Endothelial cell of umbilical vein (primary cell): ENCODE data around the gene POLA1. TPM values are rescaled to one million over a fixed set of nuclear protein-coding genes. Genes with fewer than 3 reads are reported as not detected.

Experiments used
- BruUV-seq: library from RNA; stranded (reverse); fragments of 400-500 nt; replicated peaks from 2 replicates; lab custom pipeline; 2021; lab: Mats Ljungman, UMichigan
- CTCF ChIA-PET: fragments of 300-600, 350-600 bp; sonication (Branson Sonifier 250); formaldehyde crosslinking; loops from one replicate; lab custom pipeline; 2021; ENCODE audit warnings: antibody characterized with exemption, inconsistent platforms; lab: Charles Lee
- POLR2A ChIA-PET: fragments of 300-600, 350-600 bp; sonication (Branson Sonifier 250); formaldehyde crosslinking; loops from one replicate; lab custom pipeline; 2021; ENCODE audit warnings: antibody characterized with exemption, inconsistent platforms; lab: Charles Lee
- DNase-seq: peaks from one replicate; pipeline ENCODE4 v3.0.0-alpha.2; 2011; ENCODE audit warnings: low read depth, low spot score
- FAIRE-seq: peaks from 2 replicates; lab custom pipeline; 2011; peaks lifted over from hg19 to GRCh38; lab: Jason Lieb, UNC
- H2AFZ ChIP-seq: 2 replicates; pipeline ENCODE4 v1.6.0; 2012; ENCODE audit warnings: low read depth, low read length, control low read depth, inconsistent platforms
- H3K27ac ChIP-seq: 2 replicates; pipeline ENCODE4 v1.5.1; 2011; ENCODE audit warnings: low read depth, mild to moderate bottlenecking, control low read depth, low read length, moderate library complexity; ENCODE audit not compliant: insufficient read depth
- H3K27me3 ChIP-seq, 2 experiments: 2 replicates each; pipeline versions ENCODE4 v1.6.0 to v1.6.1; 2011; ENCODE audit warnings: low read length in 2 of 2, mixed read lengths in 1 of 2; ENCODE audit not compliant: control insufficient read depth in 2 of 2, insufficient read depth in 2 of 2
- H3K36me3 ChIP-seq, 2 experiments: 2 replicates in 1 of 2; 3 replicates in 1 of 2; pipeline ENCODE4 v1.5.1; 2011; ENCODE audit warnings: low read length in 2 of 2, mild to moderate bottlenecking in 1 of 2, moderate library complexity in 1 of 2; ENCODE audit not compliant: control insufficient read depth in 2 of 2, insufficient read depth in 2 of 2; ENCODE audit errors: extremely low read depth in 1 of 2
- H3K4me1 ChIP-seq: 3 replicates; pipeline ENCODE4 v1.5.1; 2011; ENCODE audit warnings: mild to moderate bottlenecking, low read length; ENCODE audit not compliant: control insufficient read depth, insufficient read depth; ENCODE audit errors: extremely low read depth
- H3K4me2 ChIP-seq: 2 replicates; pipeline ENCODE4 v1.6.1; 2011; ENCODE audit warnings: low read length, control low read depth, mixed read lengths; ENCODE audit not compliant: insufficient read depth
- H3K4me3 ChIP-seq, 3 experiments: fragments of 200-600 bp in 1 of 3; sonication (generic), shearing (Covaris generic) in 1 of 3; replicated peaks in 1 of 3; 2 replicates each; pipeline ENCODE4 v1.5.1; 2011 to 2016; ENCODE audit warnings: control low read depth in 3 of 3, low read length in 3 of 3, mild to moderate bottlenecking in 2 of 3, inconsistent platforms in 1 of 3, low read depth in 1 of 3, moderate library complexity in 1 of 3; ENCODE audit not compliant: insufficient read depth in 1 of 3
- H3K79me2 ChIP-seq: 2 replicates; pipeline ENCODE4 v1.6.0; 2012; ENCODE audit warnings: low read length, inconsistent platforms; ENCODE audit not compliant: control insufficient read depth, insufficient read depth
- H3K9ac ChIP-seq: replicated peaks from 2 replicates; pipeline ENCODE3; 2011; ENCODE audit warnings: low read length, control low read depth; ENCODE audit not compliant: insufficient read depth; ENCODE audit errors: extremely low read depth
- H3K9me1 ChIP-seq: replicated peaks from 3 replicates; pipeline ENCODE4 v1.6.0; 2011; ENCODE audit warnings: mild to moderate bottlenecking, low read length; ENCODE audit not compliant: control insufficient read depth, insufficient read depth; ENCODE audit errors: extremely low read depth
- H3K9me3 ChIP-seq: replicated peaks from 2 replicates; pipeline ENCODE4 v1.5.1; 2012; ENCODE audit warnings: low read length, inconsistent platforms; ENCODE audit not compliant: control insufficient read depth, insufficient read depth
- H4K20me1 ChIP-seq: replicated peaks from 2 replicates; pipeline ENCODE3; 2011; ENCODE audit warnings: mild to moderate bottlenecking, low read length; ENCODE audit not compliant: control insufficient read depth, insufficient read depth; ENCODE audit errors: extremely low read depth
- CTCF ChIP-seq, 2 donors: IDR thresholded peaks; 1 replicate in 1 of 2; 2 replicates in 1 of 2; pipeline ENCODE4 v1.5.1; 2011; ENCODE audit warnings: low read length in 2 of 2, mild to moderate bottlenecking in 2 of 2, moderate library complexity in 2 of 2, control low read depth in 1 of 2, inconsistent platforms in 1 of 2, low read depth in 1 of 2; ENCODE audit not compliant: insufficient read depth in 1 of 2; ENCODE audit errors: extremely low read depth in 1 of 2
- EZH2 ChIP-seq: IDR thresholded peaks from 2 replicates; pipeline ENCODE4 v1.6.1; 2012; ENCODE audit warnings: borderline replicate concordance, low read depth, mild to moderate bottlenecking, moderate library complexity, low read length, inconsistent platforms; ENCODE audit not compliant: severe bottlenecking
- FOS ChIP-seq: IDR thresholded peaks from 2 replicates; pipeline ENCODE4 v1.6.1; 2011; ENCODE audit warnings: mild to moderate bottlenecking, low read length, moderate library complexity, borderline replicate concordance; ENCODE audit not compliant: insufficient read depth
- GATA2 ChIP-seq: IDR thresholded peaks from 2 replicates; pipeline ENCODE4 v1.7.0; 2011; ENCODE audit warnings: low read depth, mild to moderate bottlenecking, moderate library complexity, mixed read lengths, low read length; ENCODE audit not compliant: insufficient read length, insufficient read depth
- JUN ChIP-seq: IDR thresholded peaks from 2 replicates; pipeline ENCODE4 v1.6.1; 2011; ENCODE audit warnings: borderline replicate concordance, low read depth; ENCODE audit not compliant: insufficient read length, insufficient read depth
- MAX ChIP-seq: IDR thresholded peaks from 2 replicates; pipeline ENCODE4 v1.6.1; 2011; ENCODE audit not compliant: insufficient read depth, insufficient read length
- MYC ChIP-seq: IDR thresholded peaks from one replicate; pipeline ENCODE4 v1.6.1; 2011; ENCODE audit warnings: mild to moderate bottlenecking, low read depth, low read length
- POLR2A ChIP-seq: IDR thresholded peaks from 2 replicates; pipeline ENCODE4 v1.6.1; 2012; ENCODE audit warnings: low read depth, mild to moderate bottlenecking, control low read depth, low read length
- POLR2AphosphoS5 ChIP-seq: IDR thresholded peaks from 2 replicates; pipeline ENCODE4 v1.6.1; 2012; ENCODE audit warnings: low read depth, mild to moderate bottlenecking, control low read depth, low read length, moderate library complexity; ENCODE audit not compliant: insufficient read depth
- dilution Hi-C: fragments of 300-500 bp; cut with MboI; formaldehyde crosslinking; loops from one replicate; pipeline ENCODE4 v1.15.0; 2019; ENCODE audit warnings: low sequenced_read_pairs; ENCODE audit not compliant: extremely low pct_ligation_motif_present
- intact Hi-C: fragments of 100-400 bp; cut with micrococcal nuclease; formaldehyde crosslinking; loops from one replicate; pipeline ENCODE4 v1.10.0; 2022
- polyA plus RNA-seq, 4 experiments: library from polyadenylated mRNA; depleted of rRNA in 3 of 4; stranded (reverse) in 3 of 4; unstranded in 1 of 4; fragments of >200 nt; gene quantifications; 2 replicates each; pipeline versions ENCODE4 v1.2.1 to v1.2.3, GENCODE V29; 2011 to 2012; ENCODE audit warnings: missing spikeins in 1 of 4
- total RNA-seq: library from RNA; stranded (reverse); gene quantifications from 2 replicates; pipeline ENCODE4 v1.2.3, GENCODE V29; 2021

POLA1 gene
- total and polyA plus RNA-seq, 2 donors (not counting 3 experiments of a cell fraction or from before 2014, with no cell fraction given) = 1.8 to 18.6 TPM

GRCh38 chrX:24993879-24994278 is 300.2 kb downstream of the POLA1 start:
- POLR2A ChIA-PET = no interaction called here
- Histone ChIP-seq H3K79me2 (no peaks in the 10 kb centered on the region), H3K27me3 (no peaks in the 10 kb centered on the region), H3K9me3 (no peaks in the 10 kb centered on the region), H3K9ac (no peak overlapping the region), H3K4me2 (no peak overlapping the region), H3K36me3 (no peaks in the 10 kb centered on the region), H2AFZ (no peak overlapping the region), H3K4me3 (no peak overlapping the region), H4K20me1 (no peaks in the 10 kb centered on the region), H3K27ac (no peak overlapping the region), H3K4me1 (no peaks in the 10 kb centered on the region), H3K9me1 (no peaks in the 10 kb centered on the region)
- intact Hi-C loops (no loop called here), dilution Hi-C loops (no loop called here)
- TF ChIP-seq EZH2 = no peak
- TF ChIP-seq FOS = no peak
- TF ChIP-seq POLR2AphosphoS5 = no peak
- no peak for TF ChIP-seq JUN
- no peak for TF ChIP-seq POLR2A
- no peak for TF ChIP-seq MYC
- TF ChIP-seq MAX = no peak
- no peak for TF ChIP-seq CTCF (IDR thresholded peaks at IDR 0.05; ENCODE audit: extremely low read depth in 1 of 2, insufficient read depth in 1 of 2, low read depth in 1 of 2, low read length in 2 of 2)
- no peak for TF ChIP-seq GATA2
- CTCF ChIA-PET = no interaction called here
- no TSS peak for BruUV-seq
- FAIRE-seq = no peak
- no peak for DNase-seq
